ENCODE data around the gene SYTL3. TPM values are rescaled to one million over a fixed set of nuclear protein-coding genes. Genes with fewer than 3 reads are reported as not detected.

The SYTL3 gene
- total RNA-seq, 1 experiment from 2014 or later = 0.09 TPM

- Histone ChIP-seq H2BK12ac (ENCODE audit: insufficient read length, low read depth, low read length) (no peak overlapping the region), H3K4me1 (ENCODE audit: insufficient read depth, low read length) (no peaks in the 10 kb centered on the region; the same call in 1 of the 2 replicates), H4K5ac (ENCODE audit: insufficient read length, low read depth, low read length) (no peak overlapping the region), H2BK5ac (ENCODE audit: insufficient read length, low read length) (no peak overlapping the region), H3K79me2 (ENCODE audit: insufficient read depth, low read length) (peaks cover 6% of the 10 kb centered on the region; the same call in 1 of the 2 replicates), H3K9me3 (ENCODE audit: control insufficient read depth, low read depth, low read length) (no peaks in the 10 kb centered on the region), H3K79me1 (ENCODE audit: insufficient read depth, low read depth, low read length, poor library complexity, severe bottlenecking) (peaks cover 7% of the 10 kb centered on the region), H3K18ac (ENCODE audit: insufficient read length, low read depth, low read length) (no peak overlapping the region), H3K9ac (ENCODE audit: extremely low read depth, insufficient read length, low read length) (no peak overlapping the region), H3K23me2 (ENCODE audit: insufficient read length, low read depth, low read length, poor library complexity, severe bottlenecking) (no peaks in the 10 kb centered on the region), H3T11ph (ENCODE audit: low read length) (no peak overlapping the region), H4K20me1 (ENCODE audit: control insufficient read depth, insufficient read depth, insufficient read length) (no peaks in the 10 kb centered on the region), H3K14ac (ENCODE audit: insufficient read depth, low read length) (no peak overlapping the region), H2BK20ac (ENCODE audit: low read depth, low read length, poor library complexity, severe bottlenecking) (no peak overlapping the region), H3K23ac (ENCODE audit: insufficient read length, low read depth, low read length) (no peak overlapping the region), H2BK120ac (ENCODE audit: low read depth, low read length, poor library complexity, severe bottlenecking) (no peak overlapping the region), H2AK5ac (ENCODE audit: insufficient read length, low read length) (no peak overlapping the region), H3K56ac (ENCODE audit: insufficient read length, low read depth, low read length) (no peak overlapping the region), H3K4me2 (ENCODE audit: insufficient read depth, insufficient read length, low read length) (no peak overlapping the region), H2BK15ac (ENCODE audit: low read depth, low read length) (no peak overlapping the region), H4K8ac (replicated peaks; ENCODE audit: insufficient read length, low read depth, low read length) (no peak overlapping the region), H3K4ac (ENCODE audit: low read depth, low read length) (no peak overlapping the region), H2AFZ (ENCODE audit: low read length) (no peak overlapping the region), H4K91ac (ENCODE audit: insufficient read length, low read depth, low read length) (no peak overlapping the region), H3K27me3 (ENCODE audit: insufficient read depth, low read length) (no peaks in the 10 kb centered on the region), H3K27ac (ENCODE audit: insufficient read length, low read depth, low read length) (no peak overlapping the region)
- Mint-ChIP-seq H3K4me3 (no peak overlapping the region), H3K4me1 (peaks cover 7 to 8% of the 10 kb centered on the region in 2 experiments; a peak in 2 of 4 replicates), H3K27ac (peak overlapping the region in 1 of 3 experiments; percentile 37; a peak in 1 of 7 replicates), H3K36me3 (ENCODE audit: insufficient read depth in 1 of 3, low read depth in 3 of 3) (peaks cover 64 to 91% (median 84%) of the 10 kb centered on the region in 3 experiments), H3K27me3 (ENCODE audit: low read depth) (no peaks in the 10 kb centered on the region), H3K9me3 (no peaks in the 10 kb centered on the region)
- no peak for DNase-seq
- TF ChIP-seq CTCF (conservative IDR thresholded peaks at IDR 0.05) = no peak
- no CpG with 5 or more reads among the region's 6 CpGs for WGBS (ENCODE audit: extremely low coverage, insufficient read length, low lambda C conversion rate)
Observed at GRCh38 chr6:158787395-158787794, 137.5 kb downstream of the SYTL3 start.

Measured in H9 (cell line).